ENCODE measurements around the gene GKN2.

DNA sequence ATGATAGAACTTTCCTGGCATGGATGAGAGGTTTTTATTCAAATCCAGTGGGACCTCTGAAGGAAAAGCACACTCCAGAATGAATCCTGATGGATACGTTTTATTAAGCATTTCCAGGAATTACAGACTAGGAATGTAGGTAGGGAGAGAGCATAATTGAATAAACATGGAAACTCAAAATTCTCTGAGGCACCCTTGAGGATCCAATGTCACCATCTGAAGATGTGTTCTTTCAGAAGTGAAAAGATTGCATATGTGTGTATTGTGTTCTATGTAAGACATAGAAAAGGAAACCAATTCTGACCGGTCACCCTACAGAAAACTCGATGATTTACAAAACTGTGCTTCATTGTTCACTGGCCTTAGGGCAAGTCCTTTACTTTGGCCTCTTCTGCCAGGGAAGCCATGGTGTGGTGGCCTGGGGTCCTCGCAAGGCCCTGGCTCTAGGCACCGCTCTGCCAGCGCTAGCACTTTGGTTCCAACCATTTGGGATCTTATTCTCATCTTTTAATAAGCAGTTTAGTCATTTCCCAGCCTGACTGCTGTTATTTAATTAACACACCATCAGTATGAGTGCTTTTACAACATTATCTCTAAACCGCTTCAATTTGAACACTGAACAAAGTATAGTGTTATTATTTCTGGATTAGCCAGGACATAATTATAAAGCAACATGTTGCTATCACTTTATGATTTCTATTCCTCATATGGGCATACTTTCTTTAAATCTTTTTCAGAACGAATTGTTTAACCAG, 17.2 kb upstream of the GKN2 start:
- TF ChIP-seq CSDC2 (CRISPR knock-in tag; IDR thresholded peaks at IDR 0.05) (no peak), TOX (CRISPR knock-in tag; IDR thresholded peaks at IDR 0.05; ENCODE audit: borderline replicate concordance) (no peak), OSR1 (CRISPR knock-in tag; IDR thresholded peaks at IDR 0.05) (no peak), TCF4 (CRISPR knock-in tag; IDR thresholded peaks at IDR 0.05; ENCODE audit: borderline replicate concordance) (no peak), RARB (CRISPR knock-in tag; IDR thresholded peaks at IDR 0.05) (no peak), ZFP3 (CRISPR knock-in tag; IDR thresholded peaks at IDR 0.05) (no peak)
- TF ChIP-seq, protein P1, sequence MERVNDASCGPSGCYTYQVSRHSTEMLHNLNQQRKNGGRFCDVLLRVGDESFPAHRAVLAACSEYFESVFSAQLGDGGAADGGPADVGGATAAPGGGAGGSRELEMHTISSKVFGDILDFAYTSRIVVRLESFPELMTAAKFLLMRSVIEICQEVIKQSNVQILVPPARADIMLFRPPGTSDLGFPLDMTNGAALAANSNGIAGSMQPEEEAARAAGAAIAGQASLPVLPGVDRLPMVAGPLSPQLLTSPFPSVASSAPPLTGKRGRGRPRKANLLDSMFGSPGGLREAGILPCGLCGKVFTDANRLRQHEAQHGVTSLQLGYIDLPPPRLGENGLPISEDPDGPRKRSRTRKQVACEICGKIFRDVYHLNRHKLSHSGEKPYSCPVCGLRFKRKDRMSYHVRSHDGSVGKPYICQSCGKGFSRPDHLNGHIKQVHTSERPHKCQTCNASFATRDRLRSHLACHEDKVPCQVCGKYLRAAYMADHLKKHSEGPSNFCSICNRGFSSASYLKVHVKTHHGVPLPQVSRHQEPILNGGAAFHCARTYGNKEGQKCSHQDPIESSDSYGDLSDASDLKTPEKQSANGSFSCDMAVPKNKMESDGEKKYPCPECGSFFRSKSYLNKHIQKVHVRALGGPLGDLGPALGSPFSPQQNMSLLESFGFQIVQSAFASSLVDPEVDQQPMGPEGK (CRISPR knock-in tag; IDR thresholded peaks at IDR 0.05; ENCODE audit: borderline replicate concordance): no peak
- TF ChIP-seq, protein P2, sequence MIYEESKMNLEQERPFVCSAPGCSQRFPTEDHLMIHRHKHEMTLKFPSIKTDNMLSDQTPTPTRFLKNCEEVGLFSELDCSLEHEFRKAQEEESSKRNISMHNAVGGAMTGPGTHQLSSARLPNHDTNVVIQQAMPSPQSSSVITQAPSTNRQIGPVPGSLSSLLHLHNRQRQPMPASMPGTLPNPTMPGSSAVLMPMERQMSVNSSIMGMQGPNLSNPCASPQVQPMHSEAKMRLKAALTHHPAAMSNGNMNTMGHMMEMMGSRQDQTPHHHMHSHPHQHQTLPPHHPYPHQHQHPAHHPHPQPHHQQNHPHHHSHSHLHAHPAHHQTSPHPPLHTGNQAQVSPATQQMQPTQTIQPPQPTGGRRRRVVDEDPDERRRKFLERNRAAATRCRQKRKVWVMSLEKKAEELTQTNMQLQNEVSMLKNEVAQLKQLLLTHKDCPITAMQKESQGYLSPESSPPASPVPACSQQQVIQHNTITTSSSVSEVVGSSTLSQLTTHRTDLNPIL (CRISPR knock-in tag; IDR thresholded peaks at IDR 0.05; ENCODE audit: low read depth): no peak
- TF ChIP-seq, protein P3, sequence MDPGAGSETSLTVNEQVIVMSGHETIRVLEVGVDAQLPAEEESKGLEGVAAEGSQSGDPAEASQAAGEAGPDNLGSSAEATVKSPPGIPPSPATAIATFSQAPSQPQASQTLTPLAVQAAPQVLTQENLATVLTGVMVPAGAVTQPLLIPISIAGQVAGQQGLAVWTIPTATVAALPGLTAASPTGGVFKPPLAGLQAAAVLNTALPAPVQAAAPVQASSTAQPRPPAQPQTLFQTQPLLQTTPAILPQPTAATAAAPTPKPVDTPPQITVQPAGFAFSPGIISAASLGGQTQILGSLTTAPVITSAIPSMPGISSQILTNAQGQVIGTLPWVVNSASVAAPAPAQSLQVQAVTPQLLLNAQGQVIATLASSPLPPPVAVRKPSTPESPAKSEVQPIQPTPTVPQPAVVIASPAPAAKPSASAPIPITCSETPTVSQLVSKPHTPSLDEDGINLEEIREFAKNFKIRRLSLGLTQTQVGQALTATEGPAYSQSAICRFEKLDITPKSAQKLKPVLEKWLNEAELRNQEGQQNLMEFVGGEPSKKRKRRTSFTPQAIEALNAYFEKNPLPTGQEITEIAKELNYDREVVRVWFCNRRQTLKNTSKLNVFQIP (CRISPR knock-in tag; IDR thresholded peaks at IDR 0.05; ENCODE audit: borderline replicate concordance, low read depth): no peak

All from SK-N-SH treated with all-trans-retinoic acid at 6 μM for 48 hours (cell line).